Kasumi-1 (cell line): Measurements from ENCODE around the gene CASP9.

ENCODE experiments used
- DNase-seq, 2 experiments: peaks; one replicate each; lab custom pipeline; 2025; lab: John Stamatoyannopoulos, UW

Gene CASP9

DNA sequence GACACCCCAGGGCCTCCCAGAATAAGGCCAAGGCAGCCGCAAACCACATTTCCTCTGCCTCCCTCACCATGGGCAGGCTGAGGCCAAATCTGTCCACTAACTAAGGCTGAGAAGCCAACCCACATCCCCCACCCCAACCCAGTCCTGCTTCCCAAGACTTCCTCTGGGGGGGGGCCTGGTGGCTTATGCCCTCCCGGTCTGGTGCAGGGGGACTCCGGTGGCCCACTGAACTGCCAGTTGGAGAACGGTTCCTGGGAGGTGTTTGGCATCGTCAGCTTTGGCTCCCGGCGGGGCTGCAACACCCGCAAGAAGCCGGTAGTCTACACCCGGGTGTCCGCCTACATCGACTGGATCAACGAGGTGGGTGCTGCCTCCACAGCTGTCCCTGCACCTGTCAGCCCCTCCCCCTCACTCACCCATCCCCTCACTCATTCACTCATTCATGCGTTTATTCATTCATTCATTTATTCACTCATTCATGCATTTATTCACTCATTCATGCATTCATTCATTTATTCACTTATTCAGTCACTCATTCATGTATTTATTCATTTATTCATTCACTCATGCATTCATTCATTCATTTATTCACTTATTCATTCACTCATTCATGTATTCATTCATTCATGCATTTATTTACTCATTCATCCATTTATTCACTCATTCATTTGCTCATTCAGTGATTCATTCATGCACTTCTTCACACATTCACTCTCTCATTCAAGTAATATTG lies 78.5 kb downstream of the CASP9 start:
- no peak for DNase-seq

DNA sequence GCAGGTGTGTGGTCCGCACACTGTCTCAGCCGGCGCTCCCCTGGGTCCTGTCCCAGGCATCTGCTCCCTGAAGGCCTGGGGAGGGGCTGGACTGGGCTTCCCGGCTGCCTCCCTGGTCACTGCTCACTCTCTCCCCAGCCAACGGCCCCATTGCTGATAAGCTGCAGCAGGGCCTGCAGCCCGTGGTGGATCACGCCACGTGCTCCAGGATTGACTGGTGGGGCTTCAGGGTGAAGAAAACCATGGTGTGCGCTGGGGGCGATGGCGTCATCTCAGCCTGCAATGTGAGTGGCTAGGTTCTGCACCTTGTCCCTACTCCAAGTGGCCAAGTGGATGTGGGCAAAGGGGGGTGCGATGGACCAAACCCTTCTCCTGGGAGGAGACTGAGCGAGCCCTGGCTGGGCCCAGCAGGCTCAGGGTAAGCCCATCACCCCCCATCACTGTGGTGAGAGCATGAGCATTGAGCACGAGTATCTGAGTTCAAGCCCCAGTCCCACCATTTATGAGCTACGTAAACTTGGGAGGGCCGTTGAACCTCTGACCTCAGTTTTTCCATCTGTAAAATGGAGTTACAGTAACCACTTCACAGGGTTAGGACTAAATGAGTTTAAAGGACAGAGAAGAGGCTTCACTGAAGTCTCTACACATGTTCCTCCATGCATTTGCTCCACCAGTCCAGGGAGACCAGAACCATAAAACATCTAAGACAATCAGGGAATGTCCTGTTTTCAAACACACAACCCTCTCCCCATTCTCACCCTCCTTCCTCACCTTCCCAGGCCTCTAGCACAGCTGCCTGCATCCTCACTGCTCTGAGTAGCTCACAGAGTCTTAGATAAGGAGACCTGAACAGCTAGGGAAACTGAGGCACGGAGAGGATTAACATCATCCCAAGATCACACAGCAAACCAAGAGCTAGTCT lies 79.3 kb downstream of the CASP9 start:
- DNase-seq = no peak

DNA sequence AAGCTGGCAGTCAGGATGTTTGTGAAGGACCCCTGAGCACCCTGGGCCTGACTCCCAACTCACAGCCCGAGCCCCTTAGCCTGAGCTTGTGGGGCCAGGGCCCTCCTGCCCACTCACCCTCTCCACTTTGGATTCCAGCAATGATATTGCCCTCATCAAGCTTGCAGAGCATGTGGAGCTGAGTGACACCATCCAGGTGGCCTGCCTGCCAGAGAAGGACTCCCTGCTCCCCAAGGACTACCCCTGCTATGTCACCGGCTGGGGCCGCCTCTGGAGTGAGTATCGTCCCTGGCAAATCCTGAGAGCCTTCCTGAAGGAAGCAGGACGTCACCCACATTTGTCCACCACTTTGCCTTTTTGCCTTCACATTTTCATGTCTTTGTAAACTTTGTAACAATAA lies 80.7 kb downstream of the CASP9 start:
- no peak for DNase-seq

DNA sequence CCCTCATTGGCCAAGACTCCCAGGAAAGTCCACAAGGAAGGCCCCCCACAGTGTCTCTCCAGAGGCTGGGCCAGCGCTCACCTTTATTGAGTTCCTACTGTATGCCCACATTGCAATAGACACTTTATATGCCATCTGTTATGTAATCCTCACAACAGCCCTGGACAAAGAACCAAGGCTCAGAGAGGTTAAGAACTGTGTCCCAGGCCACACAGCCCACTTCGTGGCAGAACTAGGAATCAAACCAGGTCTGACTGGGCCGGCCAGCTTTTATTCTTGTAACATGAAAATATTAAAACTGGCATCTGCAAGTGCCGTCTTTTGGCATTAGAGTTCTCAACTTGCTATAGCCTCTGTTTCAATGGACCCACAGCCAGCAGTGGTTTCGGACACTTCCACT lies 81.3 kb downstream of the CASP9 start:
- DNase-seq = no peak

DNA sequence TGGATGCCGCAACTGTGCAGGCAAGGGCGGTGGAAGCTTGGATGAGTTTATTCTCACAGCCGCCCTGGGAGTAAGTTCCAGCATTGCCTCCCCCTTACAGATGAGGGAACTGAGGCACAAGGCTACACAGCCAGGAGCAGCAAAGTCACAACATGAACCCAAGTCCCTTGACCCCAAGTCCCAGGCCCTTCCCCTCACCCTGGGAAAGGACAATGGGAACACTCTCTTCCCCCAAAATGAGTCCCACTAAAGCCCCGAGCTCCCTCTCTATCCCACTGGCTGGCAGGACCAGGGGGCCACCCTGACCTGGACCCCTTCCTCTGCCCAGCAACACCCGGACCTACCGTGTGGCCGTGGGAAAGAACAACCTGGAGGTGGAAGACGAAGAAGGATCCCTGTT lies 81.9 kb downstream of the CASP9 start:
- no peak for DNase-seq
